ENCODE measurements around the gene ZNF578. TPM values are rescaled to one million over a fixed set of nuclear protein-coding genes. Genes with fewer than 3 reads are reported as not detected.

The ZNF578 gene
- total RNA-seq (1 to 10 TPM; 2.5 to 3.8 TPM), polyA plus RNA-seq (1 to 10 TPM in 1 of 2 donors, under 1 TPM in 1; 0.63 to 1.0 TPM)
- long read RNA-seq, donor 1, partial matches to known transcripts = 0 of 4 reads
- long read RNA-seq, donor 1, other reads (novel, unspliced or antisense) = 4 of 4 reads
- long read RNA-seq, donor 2, partial matches to known transcripts = 0 of 3 reads
- long read RNA-seq, donor 2, other reads (novel, unspliced or antisense) = 3 of 3 reads

DNA sequence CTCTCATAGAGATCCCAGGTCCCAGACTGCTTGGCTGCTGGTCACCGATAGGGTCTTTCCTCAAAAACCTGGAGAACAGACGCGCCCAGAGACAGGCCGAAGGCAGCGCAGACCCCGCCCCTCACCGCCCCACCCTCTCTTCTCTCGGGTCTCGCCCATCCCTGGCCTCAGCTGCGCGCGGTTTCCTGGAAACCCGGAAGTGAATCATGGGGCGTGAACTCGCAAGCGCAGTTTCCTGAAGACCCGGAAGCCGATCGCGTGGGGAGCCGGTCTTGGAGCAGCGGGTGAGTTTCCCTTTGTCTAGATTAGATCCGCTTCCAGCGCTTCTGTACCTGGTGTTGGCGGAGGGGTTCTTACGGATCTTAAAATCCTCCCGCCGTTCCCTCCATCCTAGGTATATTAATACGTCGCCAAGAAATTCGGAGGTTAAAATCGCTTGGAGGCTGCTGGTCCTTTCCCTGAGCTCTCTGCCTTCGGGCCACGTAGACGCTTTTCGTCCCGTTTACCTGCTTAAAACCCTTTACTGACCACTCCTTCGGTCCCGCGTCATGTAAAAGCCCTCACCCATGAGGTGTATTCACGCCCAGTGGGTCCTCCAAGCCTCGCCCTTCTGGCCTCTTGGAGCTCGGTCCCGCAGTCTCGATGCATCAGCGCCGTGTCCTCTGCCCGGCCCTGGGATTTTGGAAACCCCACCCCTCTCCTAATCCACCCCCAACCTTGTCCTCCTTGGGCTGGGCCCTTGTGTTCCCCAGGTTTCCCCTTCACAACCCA lies at the start of gene ZNF578:
Gene ZNF578 (plus strand): TSS at position 230 of the 771 bp plus-strand sequence. CDS start 48,293 bp downstream, outside the sequence.
- ATAC-seq (ENCODE audit: low FRiP score) (peak; percentile 90), DNase-seq (peak; percentile 86 to 92)
- peaks cover 7 to 13% of the 10 kb centered on the region in 2 donors for H3K36me3 ChIP-seq (ENCODE audit: control insufficient read depth in 1 of 2, insufficient read depth in 2 of 2, low read length in 1 of 2)
- H3K4me3 ChIP-seq (ENCODE audit: low read length in 2 of 2) = peak within 1 kb of the TSS; percentile 14 to 80
- no peaks in the 10 kb centered on the region for H3K27me3 ChIP-seq (ENCODE audit: control insufficient read depth in 1 of 2, insufficient read depth in 2 of 2, low read length in 1 of 2)
- intact Hi-C loops (cut with DNase I) = no loop called here
- H3K27ac ChIP-seq (ENCODE audit: low read depth in 1 of 2, low read length in 2 of 2) = no peak within 1 kb of the TSS
- WGBS, 2 donors = 1% methylated on average over 48 of the region's 48 CpGs
- H3K9me3 ChIP-seq (ENCODE audit: control insufficient read depth, low read length) = peaks cover 20% of the 10 kb centered on the region
- no peaks in the 10 kb centered on the region for H3K4me1 ChIP-seq (ENCODE audit: control insufficient read depth in 1 of 2, insufficient read depth in 2 of 2, low read length in 2 of 2)

DNA sequence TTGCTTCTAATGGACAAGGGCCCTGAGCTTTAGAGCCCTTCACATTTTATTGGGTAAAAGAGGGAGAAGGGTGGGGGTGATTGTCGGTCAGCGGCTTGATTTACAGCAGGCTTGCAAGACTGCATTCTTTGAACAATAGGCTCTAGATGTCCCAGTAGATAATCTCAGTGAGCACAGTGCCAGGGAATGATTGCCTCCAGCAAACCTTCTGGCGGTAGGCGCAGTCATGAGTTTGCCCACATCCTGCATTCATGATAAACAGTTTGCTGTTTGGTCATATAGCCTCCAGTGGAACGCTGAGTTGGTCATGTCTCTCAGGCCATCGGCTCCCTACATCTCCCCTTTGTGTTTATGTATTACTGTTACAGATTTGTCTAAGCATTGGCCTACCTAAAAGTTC lies 43.1 kb upstream of the ZNF578 start:
- Histone ChIP-seq H3K9me3 (ENCODE audit: control insufficient read depth, low read length) (peaks cover 44% of the 10 kb centered on the region), H3K27me3 (ENCODE audit: control insufficient read depth in 1 of 2, insufficient read depth in 2 of 2, low read length in 1 of 2) (no peaks in the 10 kb centered on the region), H3K4me3 (ENCODE audit: low read length in 2 of 2) (no peak overlapping the region), H3K36me3 (ENCODE audit: control insufficient read depth in 1 of 2, insufficient read depth in 2 of 2, low read length in 1 of 2) (peaks cover 30 to 33% of the 10 kb centered on the region in 2 donors), H3K4me1 (ENCODE audit: control insufficient read depth in 1 of 2, insufficient read depth in 2 of 2, low read length in 2 of 2) (no peaks in the 10 kb centered on the region), H3K27ac (ENCODE audit: low read depth in 1 of 2, low read length in 2 of 2) (no peak overlapping the region)
- 97 to 99% methylated on average over 6 of the region's 6 CpGs for WGBS, 2 donors
- ATAC-seq (ENCODE audit: low FRiP score) = no peak
- DNase-seq = no peak
- intact Hi-C loops (cut with DNase I) = no loop called here

DNA sequence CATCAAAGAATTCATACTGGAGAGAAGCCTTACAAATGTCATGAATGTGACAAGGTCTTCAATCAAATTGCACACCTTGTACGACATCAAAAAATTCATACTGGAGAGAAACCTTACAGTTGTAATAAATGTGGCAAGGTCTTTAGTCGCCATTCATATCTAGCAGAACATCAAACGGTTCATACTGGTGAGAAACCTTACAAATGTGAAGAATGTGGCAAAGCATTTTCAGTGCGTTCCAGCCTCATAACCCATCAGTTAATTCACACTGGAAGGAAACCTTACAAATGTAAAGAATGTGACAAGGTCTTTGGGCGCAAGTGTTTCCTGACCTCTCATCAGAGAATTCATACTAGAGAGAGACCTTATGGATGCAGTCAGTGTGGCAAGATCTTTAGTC lies 37.6 kb upstream of the ZNF578 start:
- Histone ChIP-seq H3K27ac (ENCODE audit: low read depth in 1 of 2, low read length in 2 of 2) (no peak overlapping the region), H3K36me3 (ENCODE audit: control insufficient read depth in 1 of 2, insufficient read depth in 2 of 2, low read length in 1 of 2) (peaks cover 3 to 4% of the 10 kb centered on the region in 2 donors), H3K4me3 (ENCODE audit: low read length in 2 of 2) (no peak overlapping the region), H3K27me3 (ENCODE audit: control insufficient read depth in 1 of 2, insufficient read depth in 2 of 2, low read length in 1 of 2) (no peaks in the 10 kb centered on the region), H3K4me1 (ENCODE audit: control insufficient read depth in 1 of 2, insufficient read depth in 2 of 2, low read length in 2 of 2) (no peaks in the 10 kb centered on the region), H3K9me3 (ENCODE audit: control insufficient read depth, low read length) (peaks cover 33% of the 10 kb centered on the region)
- intact Hi-C loops (cut with DNase I) = no loop called here
- no peak for ATAC-seq (ENCODE audit: low FRiP score)
- WGBS, 2 donors = 94 to 97% methylated on average over 5 of the region's 5 CpGs
- DNase-seq = no peak

DNA sequence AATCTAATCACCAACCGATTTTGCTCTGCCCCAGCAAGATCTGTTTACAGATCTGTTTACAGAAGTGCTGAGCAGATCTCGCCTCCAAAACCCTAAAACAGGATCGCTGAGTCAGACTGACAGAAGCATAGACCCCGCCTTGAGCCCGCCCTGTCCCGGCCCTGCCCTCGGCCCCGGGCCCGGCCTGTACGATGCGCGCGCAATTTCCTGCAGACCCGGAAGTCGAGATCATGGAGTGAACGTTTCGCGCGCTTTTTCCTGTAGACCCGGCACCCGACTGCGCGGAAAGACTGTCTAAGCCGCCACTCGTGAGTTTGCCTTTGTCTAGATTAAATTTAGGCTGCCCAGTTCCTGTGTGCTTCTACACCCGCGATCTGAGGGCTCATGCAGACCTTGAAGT lies 24.4 kb upstream of the ZNF578 start, which contains the start of gene ZNF534:
Gene ZNF534 (plus strand): TSS at position 212 of the 400 bp plus-strand sequence. CDS start 2,327 bp downstream, outside the sequence.
- H3K36me3 ChIP-seq (ENCODE audit: control insufficient read depth in 1 of 2, insufficient read depth in 2 of 2, low read length in 1 of 2) = no peaks in the 10 kb centered on the region
- no peak for ATAC-seq (ENCODE audit: low FRiP score)
- no peak within 1 kb of the TSS for H3K27ac ChIP-seq (ENCODE audit: low read depth in 1 of 2, low read length in 2 of 2)
- intact Hi-C loops (cut with DNase I) = no loop called here
- H3K4me1 ChIP-seq (ENCODE audit: control insufficient read depth in 1 of 2, insufficient read depth in 2 of 2, low read length in 2 of 2) = no peaks in the 10 kb centered on the region
- H3K4me3 ChIP-seq (ENCODE audit: low read length in 2 of 2) = no peak within 1 kb of the TSS
- H3K9me3 ChIP-seq (ENCODE audit: control insufficient read depth, low read length) = peaks cover 4% of the 10 kb centered on the region
- 48 to 62% methylated on average over 27 of the region's 27 CpGs for WGBS, 2 donors
- H3K27me3 ChIP-seq (ENCODE audit: control insufficient read depth in 1 of 2, insufficient read depth in 2 of 2, low read length in 1 of 2) = no peaks in the 10 kb centered on the region
- DNase-seq = no peak

DNA sequence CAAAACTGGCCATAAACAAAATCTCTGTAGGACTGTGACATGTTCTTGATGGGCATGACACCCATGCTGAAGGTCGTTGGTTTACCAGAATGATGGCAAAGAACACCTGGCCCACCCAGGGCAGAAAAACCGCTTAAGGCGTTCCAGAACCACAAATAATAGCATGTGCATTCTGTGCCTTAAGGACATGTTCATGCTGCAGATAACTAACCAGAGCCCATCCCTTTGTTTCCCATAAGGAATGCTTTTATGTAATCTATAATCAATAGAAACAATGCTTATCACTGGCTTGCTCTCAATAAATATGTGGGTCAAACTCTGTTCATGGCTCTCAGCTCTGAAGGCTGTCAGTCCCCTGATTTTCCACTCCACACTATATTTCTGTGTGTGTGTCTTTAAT lies 11.2 kb upstream of the ZNF578 start:
- no peaks in the 10 kb centered on the region for H3K36me3 ChIP-seq (ENCODE audit: control insufficient read depth in 1 of 2, insufficient read depth in 2 of 2, low read length in 1 of 2)
- no peaks in the 10 kb centered on the region for H3K4me1 ChIP-seq (ENCODE audit: control insufficient read depth in 1 of 2, insufficient read depth in 2 of 2, low read length in 2 of 2)
- peaks cover 17% of the 10 kb centered on the region for H3K9me3 ChIP-seq (ENCODE audit: control insufficient read depth, low read length)
- no peak overlapping the region for H3K27ac ChIP-seq (ENCODE audit: low read depth in 1 of 2, low read length in 2 of 2)
- WGBS, 2 donors = 72 to 74% methylated on average over 3 of the region's 3 CpGs
- ATAC-seq (ENCODE audit: low FRiP score) = no peak
- intact Hi-C loops (cut with DNase I) = no loop called here
- H3K4me3 ChIP-seq (ENCODE audit: low read length in 2 of 2) = no peak overlapping the region
- no peaks in the 10 kb centered on the region for H3K27me3 ChIP-seq (ENCODE audit: control insufficient read depth in 1 of 2, insufficient read depth in 2 of 2, low read length in 1 of 2)
- no peak for DNase-seq

DNA sequence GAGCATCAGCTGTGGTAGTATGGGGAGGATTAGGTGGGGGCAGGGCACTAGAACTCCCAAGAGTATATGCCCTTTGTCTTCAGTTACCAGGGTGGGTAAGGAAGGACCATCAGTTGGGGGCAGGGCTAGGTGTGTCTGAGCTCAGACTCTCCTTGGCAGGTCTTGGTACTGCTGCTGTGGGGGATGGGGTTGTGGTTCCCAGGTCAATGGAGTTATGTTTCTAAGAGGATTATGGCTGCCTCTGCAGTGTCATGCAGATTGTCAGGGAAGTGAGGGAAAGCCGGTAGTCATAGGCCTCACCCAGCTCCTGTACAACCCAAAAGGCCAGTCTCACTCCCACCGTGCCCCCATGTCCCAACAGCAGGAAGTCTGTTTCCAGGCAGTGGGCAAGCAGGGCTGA lies 8.8 kb upstream of the ZNF578 start:
- intact Hi-C loops (cut with DNase I) = no loop called here
- no peaks in the 10 kb centered on the region for H3K27me3 ChIP-seq (ENCODE audit: control insufficient read depth in 1 of 2, insufficient read depth in 2 of 2, low read length in 1 of 2)
- H3K27ac ChIP-seq (ENCODE audit: low read depth in 1 of 2, low read length in 2 of 2) = no peak overlapping the region
- DNase-seq (no peak), ATAC-seq (ENCODE audit: low FRiP score) (no peak)
- no peak overlapping the region for H3K4me3 ChIP-seq (ENCODE audit: low read length in 2 of 2)
- H3K9me3 ChIP-seq (ENCODE audit: control insufficient read depth, low read length) = peaks cover 9% of the 10 kb centered on the region
- H3K4me1 ChIP-seq (ENCODE audit: control insufficient read depth in 1 of 2, insufficient read depth in 2 of 2, low read length in 2 of 2) = no peaks in the 10 kb centered on the region
- H3K36me3 ChIP-seq (ENCODE audit: control insufficient read depth in 1 of 2, insufficient read depth in 2 of 2, low read length in 1 of 2) = no peaks in the 10 kb centered on the region
- WGBS, 2 donors = 36 to 42% methylated on average over 2 of the region's 2 CpGs

DNA sequence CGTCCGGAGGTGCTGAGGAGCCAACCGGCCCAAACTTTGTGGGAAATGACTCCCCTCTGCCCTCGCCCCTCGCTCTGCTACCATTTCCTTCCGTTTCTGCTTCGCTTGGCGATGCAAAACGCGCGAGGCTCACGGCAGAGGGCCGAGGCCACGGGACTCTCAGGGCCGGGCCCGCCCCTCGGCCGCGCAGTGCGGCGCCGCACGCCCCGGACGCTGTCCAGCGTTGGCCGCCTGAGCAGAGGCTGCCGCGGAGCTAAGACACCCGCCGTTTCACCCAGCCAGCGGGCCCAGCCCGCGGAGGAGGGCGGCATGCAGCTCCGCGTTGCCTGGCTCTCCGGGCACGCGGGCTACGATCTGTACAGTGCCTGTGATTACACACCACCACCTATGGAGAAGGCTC lies 2.1 kb upstream of the ZNF578 start:
- intact Hi-C loops (cut with DNase I) = no loop called here

DNA sequence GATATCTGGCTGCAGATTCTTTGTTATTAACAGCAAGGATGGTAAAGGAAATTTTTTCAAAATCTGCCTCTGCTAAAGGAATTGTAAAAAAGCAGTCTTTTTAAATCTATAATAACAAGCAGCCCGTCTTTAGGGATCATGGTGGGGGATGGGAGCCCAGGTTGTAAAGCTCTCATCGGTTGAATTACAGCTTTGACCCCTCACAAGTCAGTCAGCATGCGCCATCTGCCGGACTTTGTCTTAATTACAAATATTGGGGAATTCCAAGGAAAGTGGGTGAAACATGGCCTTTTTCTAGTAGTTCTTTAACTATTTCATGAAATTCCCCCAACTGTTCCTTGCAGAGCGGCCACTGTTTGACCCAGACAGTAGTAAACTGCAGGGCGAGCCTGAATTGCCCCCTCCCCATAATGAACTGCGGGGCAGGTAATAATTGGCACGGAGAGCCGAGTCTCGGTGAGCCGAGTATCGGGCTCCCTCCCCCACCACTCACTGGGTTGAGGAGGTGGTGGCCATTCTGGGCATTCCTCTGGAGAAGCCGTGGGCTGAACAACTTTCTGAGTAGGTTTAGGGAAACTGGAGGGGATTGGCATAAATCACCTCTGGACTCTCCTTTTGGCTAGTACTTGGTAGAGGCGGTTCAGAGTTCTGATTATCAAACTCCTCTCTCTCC lies 11.6 kb downstream of the ZNF578 start:
- ATAC-seq (ENCODE audit: low FRiP score) (no peak), DNase-seq (no peak)
- H3K36me3 ChIP-seq (ENCODE audit: control insufficient read depth in 1 of 2, insufficient read depth in 2 of 2, low read length in 1 of 2) = peaks cover 3 to 5% of the 10 kb centered on the region in 2 donors
- no peaks in the 10 kb centered on the region for H3K27me3 ChIP-seq (ENCODE audit: control insufficient read depth in 1 of 2, insufficient read depth in 2 of 2, low read length in 1 of 2)
- no peaks in the 10 kb centered on the region for H3K4me1 ChIP-seq (ENCODE audit: control insufficient read depth in 1 of 2, insufficient read depth in 2 of 2, low read length in 2 of 2)
- H3K4me3 ChIP-seq (ENCODE audit: low read length in 2 of 2) = no peak overlapping the region
- H3K9me3 ChIP-seq (ENCODE audit: control insufficient read depth, low read length) = peaks cover 17% of the 10 kb centered on the region
- intact Hi-C loops (cut with DNase I) = no loop called here
- 85 to 87% methylated on average over 14 of the region's 14 CpGs for WGBS, 2 donors
- H3K27ac ChIP-seq (ENCODE audit: low read depth in 1 of 2, low read length in 2 of 2) = no peak overlapping the region

More for the DNA sequence above, 2.1 kb upstream of the ZNF578 start:
- WGBS, 2 donors = 15 to 27% methylated on average over 40 to 41 of the region's 41 CpGs
- Histone ChIP-seq H3K4me1 (ENCODE audit: control insufficient read depth in 1 of 2, insufficient read depth in 2 of 2, low read length in 2 of 2) (no peaks in the 10 kb centered on the region), H3K36me3 (ENCODE audit: control insufficient read depth in 1 of 2, insufficient read depth in 2 of 2, low read length in 1 of 2) (peaks cover 0 to 3% of the 10 kb centered on the region in 2 donors), H3K9me3 (ENCODE audit: control insufficient read depth, low read length) (peaks cover 11% of the 10 kb centered on the region), H3K27me3 (ENCODE audit: control insufficient read depth in 1 of 2, insufficient read depth in 2 of 2, low read length in 1 of 2) (no peaks in the 10 kb centered on the region), H3K4me3 (ENCODE audit: low read length in 2 of 2) (no peak overlapping the region), H3K27ac (ENCODE audit: low read depth in 1 of 2, low read length in 2 of 2) (no peak overlapping the region)
- DNase-seq = no peak
- no peak for ATAC-seq (ENCODE audit: low FRiP score)

All from aorta (tissue), 5 donors.